ENCODE data around the gene MAPK13. TPM values are rescaled to one million over a fixed set of nuclear protein-coding genes. Genes with fewer than 3 reads are reported as not detected.

MAPK13 gene
- total RNA-seq, 4 donors from 2014 or later, result 1.4 to 8.4 (median 3.1) TPM

DNA sequence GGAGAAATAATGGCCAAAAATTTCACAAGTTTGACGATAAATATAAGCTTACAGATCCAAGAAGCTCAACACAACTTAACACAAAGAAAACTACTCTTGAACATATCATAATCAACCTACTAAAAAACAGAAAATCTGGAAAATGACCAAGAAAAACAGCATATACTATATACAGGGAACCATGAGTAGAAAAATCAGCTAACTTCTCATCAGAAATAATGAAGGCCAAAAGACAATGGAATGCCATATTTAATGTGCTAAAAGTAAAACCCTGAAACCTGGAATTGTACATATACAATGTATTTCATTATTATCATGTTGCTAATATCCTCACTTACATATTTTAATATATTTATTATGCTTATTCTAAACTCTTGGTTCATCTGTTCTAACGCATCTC lies 25.3 kb downstream of the MAPK13 start:
- Histone ChIP-seq H3K4me3 (no peak overlapping the region), H3K9me3 (peaks cover 0 to 11% (median 0%) of the 10 kb centered on the region in 3 donors), H3K4me1 (no peaks in the 10 kb centered on the region), H3K27me3 (no peaks in the 10 kb centered on the region), H3K36me3 (no peaks in the 10 kb centered on the region), H3K27ac (no peak overlapping the region)
- TF ChIP-seq POLR2AphosphoS5 (IDR thresholded peaks at IDR 0.05), result no peak
- TF ChIP-seq, protein P1, sequence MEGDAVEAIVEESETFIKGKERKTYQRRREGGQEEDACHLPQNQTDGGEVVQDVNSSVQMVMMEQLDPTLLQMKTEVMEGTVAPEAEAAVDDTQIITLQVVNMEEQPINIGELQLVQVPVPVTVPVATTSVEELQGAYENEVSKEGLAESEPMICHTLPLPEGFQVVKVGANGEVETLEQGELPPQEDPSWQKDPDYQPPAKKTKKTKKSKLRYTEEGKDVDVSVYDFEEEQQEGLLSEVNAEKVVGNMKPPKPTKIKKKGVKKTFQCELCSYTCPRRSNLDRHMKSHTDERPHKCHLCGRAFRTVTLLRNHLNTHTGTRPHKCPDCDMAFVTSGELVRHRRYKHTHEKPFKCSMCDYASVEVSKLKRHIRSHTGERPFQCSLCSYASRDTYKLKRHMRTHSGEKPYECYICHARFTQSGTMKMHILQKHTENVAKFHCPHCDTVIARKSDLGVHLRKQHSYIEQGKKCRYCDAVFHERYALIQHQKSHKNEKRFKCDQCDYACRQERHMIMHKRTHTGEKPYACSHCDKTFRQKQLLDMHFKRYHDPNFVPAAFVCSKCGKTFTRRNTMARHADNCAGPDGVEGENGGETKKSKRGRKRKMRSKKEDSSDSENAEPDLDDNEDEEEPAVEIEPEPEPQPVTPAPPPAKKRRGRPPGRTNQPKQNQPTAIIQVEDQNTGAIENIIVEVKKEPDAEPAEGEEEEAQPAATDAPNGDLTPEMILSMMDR (IDR thresholded peaks at IDR 0.05), result no peak
- no peak for TF ChIP-seq POLR2A (IDR thresholded peaks at IDR 0.05)
- no peak for TF ChIP-seq EP300 (IDR thresholded peaks at IDR 0.05)
- WGBS, 2 donors (ENCODE audit: low coverage in 1 of 2), result 90 to 94% methylated on average over 2 of the region's 2 CpGs
- no peak for ATAC-seq

DNA sequence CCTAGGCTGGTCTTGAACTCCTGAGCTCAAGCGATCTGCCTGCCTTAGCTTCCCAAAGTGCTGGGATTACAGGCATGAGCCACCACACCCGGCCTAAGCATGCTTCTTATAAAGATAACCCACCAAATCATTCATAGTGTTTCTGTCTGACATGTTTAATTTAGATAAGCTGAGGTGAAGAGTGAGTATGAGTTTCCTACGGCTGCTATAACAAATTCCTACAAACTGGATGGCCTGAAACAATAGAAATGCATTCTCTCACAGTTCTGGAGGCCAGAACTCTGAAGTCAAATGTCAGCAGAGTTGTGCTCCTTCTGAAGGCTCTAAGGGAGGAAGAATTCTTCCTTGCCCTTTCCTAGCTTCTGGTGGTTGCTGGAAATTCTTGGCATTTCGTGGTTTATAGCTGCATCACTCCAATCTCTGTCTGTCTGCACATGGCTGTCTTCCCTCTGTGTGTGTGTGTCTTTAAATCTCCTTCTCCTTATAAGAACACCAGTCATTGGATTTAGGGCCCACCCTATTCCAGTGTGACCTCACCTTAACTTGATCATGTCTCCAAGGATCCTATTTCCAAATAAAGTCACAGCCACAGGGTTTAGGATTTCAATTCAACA lies 29.9 kb downstream of the MAPK13 start:
- H3K27ac ChIP-seq, result no peak overlapping the region
- no peak for TF ChIP-seq POLR2A (IDR thresholded peaks at IDR 0.05)
- TF ChIP-seq, protein P1 (IDR thresholded peaks at IDR 0.05), result no peak
- TF ChIP-seq POLR2AphosphoS5 (IDR thresholded peaks at IDR 0.05), result no peak
- no peak for TF ChIP-seq EP300 (IDR thresholded peaks at IDR 0.05)
- ATAC-seq, result no peak
- WGBS, 2 donors (ENCODE audit: low coverage in 1 of 2), result 84 to 86% methylated on average over 3 to 4 of the region's 4 CpGs
- H3K4me1 ChIP-seq, result no peaks in the 10 kb centered on the region
- H3K27me3 ChIP-seq, result no peaks in the 10 kb centered on the region
- no peak overlapping the region for H3K4me3 ChIP-seq
- no peaks in the 10 kb centered on the region for H3K36me3 ChIP-seq
- H3K9me3 ChIP-seq, result peaks cover 0 to 11% (median 0%) of the 10 kb centered on the region in 3 donors

DNA sequence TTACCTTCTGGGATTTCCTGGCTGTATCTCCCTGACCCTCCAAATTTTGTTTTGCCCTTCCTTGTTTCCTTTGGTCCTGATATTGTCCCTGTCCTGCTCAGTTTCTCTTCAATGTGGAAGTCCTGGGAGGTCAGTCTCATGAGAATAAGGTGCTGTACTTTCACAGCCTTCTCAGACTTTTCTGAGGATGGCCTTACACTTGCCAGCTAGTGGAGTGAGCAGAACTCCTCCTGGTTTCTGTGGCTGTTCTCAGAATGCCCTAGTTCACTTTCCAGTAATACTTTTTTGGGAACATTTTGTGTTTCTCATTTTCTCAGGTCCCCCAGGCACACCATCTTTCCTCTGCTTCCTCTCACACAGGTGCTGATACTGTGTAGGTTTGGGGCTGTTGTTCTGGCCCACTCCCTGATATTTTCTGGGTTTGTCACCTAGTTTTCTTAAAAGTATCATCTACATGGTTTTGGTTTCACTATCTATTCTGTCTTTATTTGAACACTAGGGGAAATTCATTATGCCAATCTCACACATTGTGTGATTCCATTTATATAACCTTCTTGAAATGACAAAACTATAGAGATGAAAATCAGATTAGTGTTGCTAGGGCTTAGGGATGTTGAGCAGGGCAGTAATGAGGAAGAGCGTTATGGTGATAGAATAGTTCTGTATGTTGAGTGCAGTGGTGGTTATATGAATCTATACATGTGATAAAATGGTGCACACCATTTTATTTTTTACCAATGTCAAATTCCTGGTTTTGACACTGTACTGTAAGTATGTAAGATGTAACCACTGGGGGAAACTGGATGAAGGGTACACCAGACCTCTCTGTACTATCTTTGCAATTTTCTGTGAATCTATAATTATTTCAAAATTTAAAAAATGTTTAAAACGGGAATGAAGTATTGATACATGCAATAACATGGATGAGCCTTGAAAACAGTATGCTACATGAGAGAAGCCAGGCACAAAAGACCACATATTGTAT lies 39.0 kb downstream of the MAPK13 start:
- no peak for ATAC-seq
- no peak overlapping the region for H3K27ac ChIP-seq
- 83 to 100% methylated on average over 2 of the region's 2 CpGs for WGBS, 2 donors (ENCODE audit: low coverage in 1 of 2)

DNA sequence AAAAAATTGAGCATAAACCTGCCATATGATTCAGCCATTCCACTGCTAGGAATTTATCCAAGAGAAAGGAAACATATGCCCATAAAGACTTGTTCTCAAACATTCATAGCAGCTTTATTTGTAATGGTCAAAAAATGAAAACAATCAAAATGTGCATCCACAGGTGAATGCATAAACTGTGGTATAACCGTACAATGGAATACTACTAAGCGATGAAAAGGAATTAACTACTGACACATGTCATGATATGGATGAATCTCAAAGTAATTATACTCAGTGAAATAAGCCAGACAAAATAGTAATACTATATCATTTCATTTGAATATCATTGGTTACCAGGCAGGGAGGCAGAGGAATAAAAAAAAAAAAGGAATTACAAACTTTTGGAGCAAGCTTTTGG lies 40.4 kb downstream of the MAPK13 start:
- Histone ChIP-seq H3K4me3 (no peak overlapping the region), H3K27ac (no peak overlapping the region), H3K27me3 (no peaks in the 10 kb centered on the region), H3K4me1 (no peaks in the 10 kb centered on the region), H3K9me3 (no peaks in the 10 kb centered on the region), H3K36me3 (no peaks in the 10 kb centered on the region)
- ATAC-seq, result no peak
- no peak for TF ChIP-seq EP300 (IDR thresholded peaks at IDR 0.05)
- TF ChIP-seq, protein P1 (IDR thresholded peaks at IDR 0.05), result no peak
- no peak for TF ChIP-seq POLR2A (IDR thresholded peaks at IDR 0.05)
- TF ChIP-seq POLR2AphosphoS5 (IDR thresholded peaks at IDR 0.05), result no peak
- WGBS, 2 donors (ENCODE audit: low coverage in 1 of 2), result 90 to 100% methylated on average over 2 of the region's 2 CpGs

More for the DNA sequence above, 39.0 kb downstream of the MAPK13 start:
- Histone ChIP-seq H3K36me3 (no peaks in the 10 kb centered on the region), H3K4me1 (no peaks in the 10 kb centered on the region), H3K27me3 (no peaks in the 10 kb centered on the region), H3K4me3 (no peak overlapping the region), H3K9me3 (no peaks in the 10 kb centered on the region)
- TF ChIP-seq POLR2A (IDR thresholded peaks at IDR 0.05) (no peak), POLR2AphosphoS5 (IDR thresholded peaks at IDR 0.05) (no peak), EP300 (IDR thresholded peaks at IDR 0.05) (no peak)
- TF ChIP-seq, protein P1 (IDR thresholded peaks at IDR 0.05), result no peak
